GM21526 (cell line): ENCODE data around the gene PTGES.
"Not testable (repeated sequence)": the region's sequence is repeated elsewhere in the genome, so short reads cannot be mapped to it uniquely, and the experiment has no call there.

Source experiments
- ATAC-seq: cut with Tn5 transposase; IDR thresholded peaks from one replicate; pipeline ENCODE4 v1.9.1; 2021; ENCODE audit warnings: moderate library complexity; ENCODE audit not compliant: unreplicated experiment, low FRiP score

The PTGES gene

DNA sequence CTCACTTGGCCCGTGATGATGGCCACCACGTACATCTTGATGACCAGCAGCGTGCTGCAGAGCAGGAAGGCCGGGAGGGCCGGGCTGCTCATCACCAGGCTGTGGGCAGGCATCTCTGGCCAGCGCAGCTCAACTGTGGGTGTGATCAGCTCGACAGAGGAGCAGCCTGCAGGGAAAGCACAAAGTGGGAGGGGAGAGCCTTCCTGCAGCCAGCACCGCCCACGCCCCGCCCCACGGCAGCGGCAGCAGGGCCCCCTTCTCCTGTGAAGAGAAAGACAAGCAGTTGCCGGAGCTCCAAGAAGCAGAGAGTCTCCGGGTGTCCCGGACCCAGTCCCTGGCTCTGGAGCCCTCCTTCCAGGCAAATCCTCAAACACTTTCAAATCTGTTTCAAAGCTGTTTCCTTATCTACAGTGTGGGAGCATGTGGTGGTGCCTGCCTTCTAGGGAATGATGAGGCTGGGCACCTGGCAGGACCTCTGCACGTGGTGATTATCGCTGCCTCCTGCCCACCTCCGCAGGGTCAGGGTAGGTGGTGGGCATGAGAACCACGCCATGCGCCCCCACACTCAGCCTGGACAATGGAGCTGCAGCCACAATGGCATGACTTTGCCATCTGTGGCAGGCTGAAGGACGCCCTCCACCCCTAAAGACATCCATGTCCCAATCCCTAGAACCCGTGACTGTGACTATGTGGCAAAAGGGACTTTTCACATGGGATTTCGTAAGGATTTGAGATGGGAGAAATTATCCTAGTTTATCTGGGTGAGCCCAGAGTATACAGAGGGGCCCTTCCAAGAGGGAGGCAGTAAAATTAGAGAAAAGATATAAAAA lies at the start of gene PTGES:
TSS of gene PTGES (minus strand) at position 143 of the 830 bp plus-strand sequence. CDS start at position 113, 30 bp downstream.
- no peak for ATAC-seq

GRCh38 chr9:129801504-129801903 lies 48.7 kb upstream of the PTGES start:
- ATAC-seq, result no peak

- ATAC-seq, result no peak
Observed at GRCh38 chr9:129798973-129799372, 46.1 kb upstream of the PTGES start.

DNA sequence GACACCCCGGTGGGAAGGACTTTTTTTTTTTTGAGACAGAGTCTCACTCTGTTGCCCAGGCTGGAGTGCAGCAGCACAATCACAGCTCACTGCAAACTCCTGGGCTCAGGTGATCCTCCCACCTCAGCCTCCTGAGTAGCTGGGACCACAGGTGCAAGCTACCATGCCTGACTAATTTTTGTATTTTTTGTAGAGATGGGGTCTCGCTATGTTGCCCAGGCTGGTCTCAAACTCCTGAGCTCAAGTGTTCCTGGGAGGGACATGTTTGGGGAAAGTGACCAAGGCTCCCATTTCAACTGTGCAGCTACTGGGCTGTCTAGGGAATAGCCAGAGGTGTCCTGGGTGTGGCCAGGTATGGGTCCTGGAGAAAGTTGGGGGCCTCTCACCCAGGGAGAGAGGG lies 43.2 kb upstream of the PTGES start:
- ATAC-seq, result not testable (repeated sequence)

- no peak for ATAC-seq
Observed at GRCh38 chr9:129794549-129794948, 41.7 kb upstream of the PTGES start.

DNA sequence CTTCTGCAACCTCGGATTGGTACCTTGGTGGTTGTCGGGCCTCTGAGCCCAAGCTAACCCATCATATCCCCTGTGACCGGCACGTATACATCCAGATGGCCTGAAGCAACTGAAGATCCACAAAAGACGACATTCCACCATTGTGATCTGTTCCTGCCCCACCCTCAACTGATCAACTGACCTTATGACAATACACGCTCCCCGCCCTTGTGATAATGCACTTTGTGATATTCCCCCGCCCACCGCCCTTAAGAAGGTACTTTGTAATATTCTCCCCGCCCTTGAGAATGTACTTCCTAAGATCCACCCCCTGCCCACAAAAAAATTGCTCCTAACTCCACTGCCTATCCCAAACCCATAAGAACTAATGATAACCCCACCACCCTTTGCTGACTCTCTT lies 33.6 kb upstream of the PTGES start:
- ATAC-seq, result no peak

GRCh38 chr9:129785866-129786265 lies 33.0 kb upstream of the PTGES start:
- ATAC-seq, result no peak

DNA sequence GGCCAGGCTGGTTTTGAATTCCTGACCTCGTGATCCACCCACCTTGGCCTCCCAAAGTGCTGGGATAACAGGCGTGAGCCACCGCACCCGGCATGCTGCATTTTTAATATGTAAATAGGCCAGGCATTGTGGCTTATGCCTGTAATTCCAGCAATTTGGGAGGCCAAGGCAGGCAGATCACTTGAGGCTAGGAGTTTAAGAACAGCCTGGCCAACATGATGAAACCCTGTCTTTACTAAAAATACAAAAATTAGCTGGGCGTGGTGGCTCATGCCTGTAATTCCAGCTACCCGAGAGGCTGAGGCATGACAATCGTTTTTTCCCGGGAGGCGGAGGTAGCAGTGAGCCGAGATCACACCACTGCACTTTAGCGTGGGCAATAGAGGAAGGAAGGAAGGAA lies 32.1 kb upstream of the PTGES start:
- not testable (repeated sequence) for ATAC-seq

DNA sequence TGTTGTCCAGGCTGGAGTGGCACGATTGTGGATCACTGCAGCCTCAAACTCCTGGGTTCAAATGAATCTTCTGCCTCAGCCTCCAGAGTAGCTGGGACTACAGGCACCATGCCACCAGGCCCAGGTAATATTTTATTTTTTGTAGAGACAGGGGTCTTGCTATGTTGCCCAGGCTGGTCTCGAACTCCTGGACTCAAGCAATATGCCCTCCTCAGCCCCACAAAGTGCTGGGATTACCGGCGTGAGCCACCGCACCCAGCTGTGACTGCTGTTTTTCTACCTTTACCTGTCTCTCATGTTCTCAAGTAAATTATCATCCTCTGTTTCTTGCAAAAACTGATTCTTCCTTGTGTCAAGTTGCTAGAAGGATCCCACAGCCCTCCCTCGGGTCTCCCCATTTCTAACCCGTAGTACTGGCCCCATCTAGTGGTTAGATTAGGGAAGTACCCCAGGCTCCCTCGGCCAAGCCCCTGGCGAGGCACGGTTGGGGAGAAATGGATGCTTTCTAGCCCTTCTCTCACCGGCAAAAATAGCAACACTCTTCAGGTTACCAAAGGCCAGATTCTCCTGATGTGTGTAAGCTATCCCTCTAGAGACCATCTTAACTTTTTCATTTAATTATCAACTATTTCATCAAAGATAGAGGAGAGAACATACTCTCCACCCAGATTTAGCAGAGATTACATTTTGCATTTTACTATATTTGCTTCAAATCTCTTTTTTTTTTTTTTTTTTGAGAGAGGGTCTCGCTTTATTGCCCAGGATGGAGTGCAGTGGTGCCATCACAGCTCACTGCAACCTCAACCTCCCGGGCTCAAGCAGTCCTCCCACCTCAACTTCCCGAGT lies 30.9 kb upstream of the PTGES start:
- peak; percentile 50 for ATAC-seq

DNA sequence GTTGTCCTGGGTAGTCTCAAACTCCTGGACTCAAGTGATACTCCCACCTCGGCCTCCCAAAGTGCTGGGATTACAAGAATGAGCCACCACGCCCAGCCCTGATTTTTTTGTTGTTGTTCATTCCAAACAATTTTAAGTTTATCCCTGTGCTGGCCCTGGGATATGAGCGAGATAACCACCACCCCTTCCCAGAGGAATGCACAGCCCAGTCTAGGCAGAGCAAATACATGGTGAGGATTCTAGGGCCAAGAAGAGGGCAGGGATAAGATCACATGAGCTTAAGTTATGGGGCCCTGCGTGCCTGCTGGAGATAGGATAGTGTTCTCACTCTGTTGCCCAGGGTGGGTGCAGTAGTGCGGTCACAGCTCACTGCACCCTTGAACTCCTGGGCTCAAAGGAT lies 29.1 kb upstream of the PTGES start:
- no peak for ATAC-seq

DNA sequence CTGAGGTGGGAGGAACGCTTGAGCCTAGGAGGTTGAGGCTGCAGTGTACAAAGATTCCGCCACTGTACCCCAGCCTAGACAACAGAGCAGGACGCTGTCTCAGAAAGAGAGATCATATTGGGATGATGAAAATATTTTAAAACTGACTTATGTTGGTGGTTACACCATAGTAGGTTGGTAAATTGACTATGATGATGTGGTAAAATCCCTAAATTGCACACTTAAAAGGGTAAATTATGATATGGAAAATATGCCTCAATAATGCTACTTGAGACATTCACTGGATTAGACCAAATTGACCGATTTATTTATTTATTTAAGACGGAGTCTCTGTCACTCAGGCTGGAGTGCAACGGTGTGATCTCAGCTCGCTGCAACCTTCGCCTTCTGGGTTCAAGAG lies 28.3 kb upstream of the PTGES start:
- ATAC-seq, result no peak

- ATAC-seq, result no peak
Observed at GRCh38 chr9:129779560-129780190, 26.8 kb upstream of the PTGES start.

GRCh38 chr9:129778469-129778868 lies 25.6 kb upstream of the PTGES start:
- no peak for ATAC-seq

- ATAC-seq, result no peak
Observed at GRCh38 chr9:129777769-129778130, 24.9 kb upstream of the PTGES start.

- no peak for ATAC-seq
Observed at GRCh38 chr9:129776938-129777768, 24.3 kb upstream of the PTGES start.

- no peak for ATAC-seq
Observed at GRCh38 chr9:129776566-129776937, 23.7 kb upstream of the PTGES start.

- ATAC-seq, result not testable (repeated sequence)
Observed at GRCh38 chr9:129776096-129776495, 23.3 kb upstream of the PTGES start.

- ATAC-seq, result no peak
Observed at GRCh38 chr9:129775448-129775798, 22.6 kb upstream of the PTGES start.

- ATAC-seq, result no peak
Observed at GRCh38 chr9:129774791-129775447, 22.1 kb upstream of the PTGES start.
